AG09309 (cell line): Measurements from ENCODE around the gene MMGT1.

Source experiments
- DNase-seq: peaks from one replicate; pipeline ENCODE4 v3.0.0-alpha.2; 2010; ENCODE audit warnings: low read depth
- H3K4me3 ChIP-seq: 2 replicates; pipeline ENCODE4 v1.5.1; 2011; ENCODE audit warnings: mild to moderate bottlenecking, low read depth, low read length, moderate library complexity; ENCODE audit not compliant: control insufficient read depth
- CTCF ChIP-seq: IDR thresholded peaks from 2 replicates; pipeline ENCODE4 v1.5.1; 2011; ENCODE audit warnings: mild to moderate bottlenecking, low read depth, low read length, inconsistent platforms; ENCODE audit not compliant: insufficient read depth, control insufficient read depth; ENCODE audit errors: missing control alignments

Gene MMGT1

GRCh38 chrX:135985973-135986310 lies 12.2 kb upstream of the MMGT1 start:
- TF ChIP-seq CTCF: no peak
- no peak for DNase-seq

DNA sequence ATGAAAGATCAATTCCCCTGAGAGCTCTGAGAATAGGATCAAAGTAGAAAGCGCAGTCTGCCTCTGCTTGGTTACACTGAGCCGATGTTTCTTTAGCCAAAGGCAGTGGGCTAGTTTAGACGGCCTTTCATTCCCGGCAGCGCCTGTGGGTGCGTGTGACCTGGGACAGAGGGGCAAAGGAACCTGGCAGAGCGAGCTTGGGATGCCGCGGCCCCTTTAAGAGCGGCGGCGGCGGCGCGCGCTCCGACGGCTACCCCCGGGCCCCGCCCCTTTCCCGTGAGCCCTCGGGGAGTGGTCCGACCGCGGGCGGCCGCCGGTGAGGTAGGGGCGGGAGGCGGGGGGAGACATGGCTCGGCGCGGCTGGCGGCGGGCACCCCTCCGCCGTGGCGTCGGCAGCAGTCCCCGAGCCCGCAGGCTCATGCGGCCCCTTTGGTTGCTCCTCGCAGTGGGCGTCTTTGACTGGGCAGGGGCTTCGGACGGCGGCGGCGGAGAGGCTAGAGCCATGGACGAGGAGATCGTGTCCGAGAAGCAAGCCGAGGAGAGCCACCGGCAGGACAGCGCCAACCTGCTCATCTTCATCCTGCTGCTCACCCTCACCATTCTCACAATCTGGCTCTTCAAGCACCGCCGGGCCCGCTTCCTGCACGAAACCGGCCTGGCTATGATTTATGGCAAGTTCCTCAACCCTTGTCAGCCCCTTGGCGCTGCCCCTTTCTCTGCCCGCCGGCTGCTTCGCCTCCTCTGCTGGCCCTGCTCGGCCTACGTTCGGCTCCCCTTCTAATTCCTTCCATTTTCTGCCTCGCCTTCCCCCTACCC lies 11.6 kb upstream of the MMGT1 start, which contains the start of gene SLC9A6:
Gene SLC9A6, plus strand, starts transcription at position 279 of the 816 bp plus-strand sequence. Its CDS starts 224 bp downstream, at position 503.
- no peak for TF ChIP-seq CTCF
- H3K4me3 ChIP-seq: peak within 1 kb of the TSS; percentile 65
- DNase-seq: no peak

More at GRCh38 chrX:135985973-135986310, 12.2 kb upstream of the MMGT1 start:
- H3K4me3 ChIP-seq: peak overlapping the region; percentile 65

GRCh38 chrX:135984791-135985156 lies 11.0 kb upstream of the MMGT1 start:
- peak overlapping the region; percentile 65 for H3K4me3 ChIP-seq
- no peak for TF ChIP-seq CTCF
- no peak for DNase-seq

GRCh38 chrX:135984256-135984655 lies 10.5 kb upstream of the MMGT1 start:
- DNase-seq: no peak
- H3K4me3 ChIP-seq: peak overlapping the region; percentile 65; the same call in 1 of the 2 replicates
- TF ChIP-seq CTCF: no peak

- no peak for TF ChIP-seq CTCF
- no peak for DNase-seq
- H3K4me3 ChIP-seq: no peak overlapping the region
Measured at GRCh38 chrX:135982860-135983259, 9.1 kb upstream of the MMGT1 start.

DNA sequence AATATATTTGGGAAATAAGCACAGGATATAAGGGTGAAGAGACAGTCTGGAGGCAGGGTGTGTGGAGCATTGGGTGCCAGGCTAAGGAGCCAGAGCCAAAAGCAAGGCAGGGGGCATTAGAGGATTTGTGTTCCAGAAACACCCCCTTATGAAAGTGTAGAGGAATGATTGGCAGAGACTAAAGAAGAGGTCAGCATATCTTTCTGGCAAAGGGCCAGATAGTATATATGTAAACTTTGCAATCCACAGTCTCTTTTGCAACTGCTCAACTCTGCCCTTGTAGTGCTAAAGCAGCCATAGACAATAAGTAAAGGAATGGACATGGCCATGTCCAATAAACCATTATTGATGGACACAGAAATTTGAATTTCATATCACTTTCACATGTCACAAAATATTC lies 7.9 kb upstream of the MMGT1 start:
- DNase-seq: no peak
- TF ChIP-seq CTCF: no peak
- no peak overlapping the region for H3K4me3 ChIP-seq

DNA sequence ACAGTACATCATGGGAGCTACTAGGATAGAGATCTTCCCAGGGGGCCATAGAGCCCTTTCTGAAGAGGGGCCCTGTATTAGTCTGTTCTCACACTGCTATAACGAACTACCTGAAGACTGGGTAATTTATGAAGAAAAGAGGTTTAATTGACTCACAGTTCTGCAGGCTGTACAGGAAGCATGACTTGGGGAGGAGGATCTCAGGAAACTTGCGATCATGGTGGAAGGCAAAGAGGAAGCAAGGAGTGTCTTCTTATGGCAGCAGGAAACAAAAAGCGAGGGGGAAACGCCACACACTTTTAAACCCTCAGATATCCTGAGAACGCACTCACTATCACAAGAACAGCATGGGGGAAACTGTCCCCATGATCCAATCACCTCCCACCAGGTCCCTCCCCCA lies 7.2 kb upstream of the MMGT1 start:
- no peak for DNase-seq
- no peak overlapping the region for H3K4me3 ChIP-seq
- no peak for TF ChIP-seq CTCF
